A673 (cell line): ENCODE results near the gene EIF3F. TPM values are rescaled to one million over a fixed set of nuclear protein-coding genes. Genes with fewer than 3 reads are reported as not detected.

Experiments used
- BruUV-seq: library from RNA; stranded (reverse); fragments of 400-500 nt; replicated peaks from 2 replicates; lab custom pipeline; 2021; lab: Mats Ljungman, UMichigan
- CTCF ChIA-PET: fragments of 300-600 bp; sonication (Branson Sonifier 250); formaldehyde crosslinking; loops from one replicate; lab custom pipeline; 2022; ENCODE audit warnings: antibody characterized with exemption; lab: Charles Lee
- POLR2A ChIA-PET: fragments of 300-600 bp; sonication (Branson Sonifier 250); formaldehyde crosslinking; loops from one replicate; lab custom pipeline; 2022; ENCODE audit warnings: antibody characterized with exemption; ENCODE audit not compliant: low non-redundant PET; lab: Charles Lee
- DNase-seq: peaks from one replicate; pipeline ENCODE4 v3.0.0-alpha.2; 2015; ENCODE audit warnings: low spot score
- H3K27ac ChIP-seq: fragments of 200-600 bp; sonication (generic); 2 replicates; pipeline ENCODE4 v1.5.1; 2016; ENCODE audit warnings: mixed run types, low read depth, mild to moderate bottlenecking, mixed read lengths, antibody characterized with exemption, low read length; ENCODE audit not compliant: poor library complexity, severe bottlenecking
- H3K27me3 ChIP-seq: fragments of 200-600 bp; sonication (generic); replicated peaks from 2 replicates; pipeline ENCODE4 v1.6.1; 2017; ENCODE audit warnings: mixed run types, low read depth, mild to moderate bottlenecking, mixed read lengths, antibody characterized with exemption, low read length; ENCODE audit not compliant: insufficient read depth, poor library complexity
- H3K36me3 ChIP-seq: fragments of 200-600 bp; sonication (generic); 2 replicates; pipeline ENCODE4 v1.6.1; 2016; ENCODE audit warnings: mixed run types, mild to moderate bottlenecking, mixed read lengths, antibody characterized with exemption, low read length; ENCODE audit not compliant: insufficient read depth, poor library complexity, severe bottlenecking
- H3K4me1 ChIP-seq: fragments of 200-600 bp; sonication (generic); 2 replicates; pipeline ENCODE4 v1.6.1; 2017; ENCODE audit warnings: mixed run types, mild to moderate bottlenecking, mixed read lengths, antibody characterized with exemption, low read length; ENCODE audit not compliant: insufficient read depth, poor library complexity, severe bottlenecking
- H3K4me3 ChIP-seq: fragments of 200-600 bp; sonication (generic); 2 replicates; pipeline ENCODE4 v1.5.1; 2016; ENCODE audit warnings: low read depth, mixed run types, mild to moderate bottlenecking, mixed read lengths, low read length; ENCODE audit not compliant: poor library complexity, severe bottlenecking
- H3K9me3 ChIP-seq: fragments of 200-600 bp; sonication (generic); 2 replicates; pipeline ENCODE4 v1.6.1; 2016; ENCODE audit warnings: mixed run types, low read depth, mild to moderate bottlenecking, mixed read lengths, antibody characterized with exemption, low read length; ENCODE audit not compliant: poor library complexity, severe bottlenecking
- CTCF ChIP-seq: fragments of 300-800, 200-600 bp; sonication (generic); conservative IDR thresholded peaks from 2 replicates; pipeline ENCODE4 v1.5.1; 2017; ENCODE audit warnings: low read depth, mild to moderate bottlenecking, antibody characterized with exemption, low read length, moderate library complexity, mixed read lengths
- EZH2 ChIP-seq: fragments of 200-600 bp; sonication (generic); IDR thresholded peaks from 2 replicates; pipeline ENCODE4 v1.6.1; 2017; ENCODE audit warnings: borderline replicate concordance, low read depth, mild to moderate bottlenecking, mixed read lengths, antibody characterized with exemption, low read length; ENCODE audit not compliant: poor library complexity, severe bottlenecking
- intact Hi-C: fragments of 100-400 bp; cut with micrococcal nuclease; formaldehyde crosslinking; loops from one replicate; pipeline ENCODE4 v1.10.0; 2022; ENCODE audit not compliant: unreplicated experiment
- total RNA-seq: library from RNA; stranded (reverse); gene quantifications from 2 replicates; pipeline ENCODE4 v1.2.3, GENCODE V29; 2021

EIF3F gene
- total RNA-seq, 1 experiment from 2014 or later = 151 TPM

DNA sequence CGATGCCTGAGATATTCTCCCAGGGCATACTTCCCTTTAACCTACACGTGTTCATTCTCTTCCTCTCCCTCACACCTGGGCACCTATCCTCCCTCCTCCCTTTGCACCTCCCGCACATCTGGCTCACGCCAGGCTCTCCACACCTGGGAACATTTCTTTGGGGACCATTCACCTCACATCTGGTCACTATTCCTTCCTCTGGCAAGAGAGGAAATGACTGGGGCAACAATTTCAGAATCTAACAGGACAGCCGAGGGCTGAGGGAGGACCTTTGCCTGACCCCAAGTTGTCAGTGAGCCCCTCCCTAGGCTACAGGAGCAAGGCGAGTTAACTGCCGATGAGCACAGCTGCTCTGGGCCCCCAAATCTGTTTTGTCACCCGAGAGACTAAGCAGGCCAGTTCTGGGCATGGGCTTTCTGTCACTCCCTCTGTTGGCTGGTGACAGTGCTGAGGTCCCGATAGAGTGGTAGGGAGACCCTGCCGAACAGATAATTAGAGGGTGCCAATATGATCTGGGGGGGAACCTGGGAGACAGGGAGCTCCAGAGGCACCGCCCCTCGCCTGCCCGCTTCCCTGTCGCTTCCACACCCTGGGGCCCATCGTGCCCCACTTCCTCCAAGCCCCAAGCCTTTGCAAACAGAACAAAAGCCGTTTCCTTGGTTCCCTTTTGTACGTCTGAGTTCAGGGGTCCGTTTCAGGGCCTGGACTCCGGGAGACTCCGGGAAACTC, 45.6 kb downstream of the EIF3F start:
- BruUV-seq = no TSS peak
- peaks cover 11% of the 10 kb centered on the region for H3K27me3 ChIP-seq
- TF ChIP-seq CTCF (no peak), EZH2 (no peak)
- ChIA-PET CTCF (interaction anchor here (0.5 to 2.7 kb wide), 7 partner anchors 25 to 67 kb away, joined by 3 to 20 read pairs (median 3); no protein-coding TSS in a partner anchor), POLR2A (no interaction called here)
- no peak for DNase-seq
- H3K4me3 ChIP-seq = no peak overlapping the region
- no peaks in the 10 kb centered on the region for H3K36me3 ChIP-seq
- H3K4me1 ChIP-seq = no peaks in the 10 kb centered on the region
- H3K27ac ChIP-seq = no peak overlapping the region
- intact Hi-C loops = loop anchor here (2.0 to 5.0 kb wide), 2 partner anchors 40 to 66 kb away; no protein-coding TSS in a partner anchor
- H3K9me3 ChIP-seq = no peaks in the 10 kb centered on the region

DNA sequence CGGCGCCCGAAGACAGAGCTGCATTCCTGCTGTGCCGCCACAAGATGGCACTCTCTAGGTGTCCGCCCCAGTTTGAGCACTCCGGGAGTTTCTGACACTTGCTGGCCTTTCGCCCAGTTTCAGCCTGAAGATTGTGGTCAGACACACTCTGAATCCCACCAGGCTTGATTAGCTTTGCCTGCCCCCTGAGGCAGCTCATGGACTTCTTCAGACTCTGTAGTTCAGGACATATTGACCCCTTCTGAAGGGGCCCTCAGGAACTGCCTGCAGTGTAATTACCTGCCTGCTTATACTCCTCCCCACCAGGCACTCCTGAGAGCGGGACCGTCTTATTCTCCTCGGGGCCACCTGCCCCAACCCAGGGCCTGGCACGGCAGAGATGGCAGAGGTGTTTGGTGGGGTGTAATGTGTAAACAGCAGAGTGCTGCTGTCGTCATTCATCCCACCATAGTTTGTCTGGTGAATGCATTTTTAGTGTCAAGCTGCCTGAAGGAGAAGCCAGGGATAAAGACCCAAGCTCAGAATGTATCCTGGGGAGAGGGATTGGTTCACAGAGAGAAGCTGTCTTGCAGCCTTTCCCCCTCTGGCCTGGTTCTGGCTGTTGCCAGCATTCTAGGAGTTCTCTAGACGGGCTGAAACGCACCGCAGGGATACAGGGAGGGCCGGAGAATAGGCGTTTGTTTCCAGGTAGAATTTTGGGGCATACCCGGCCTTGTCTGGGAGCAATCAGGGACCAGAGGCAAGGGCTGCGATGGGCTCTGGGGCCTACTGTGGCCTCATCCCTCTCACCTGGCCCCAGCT, 46.4 kb downstream of the EIF3F start:
- CTCF ChIA-PET = interaction anchor here (0.5 to 2.7 kb wide), 7 partner anchors 25 to 66 kb away, joined by 3 to 20 read pairs (median 3); no protein-coding TSS in a partner anchor
- POLR2A ChIA-PET = no interaction called here
- Histone ChIP-seq H3K4me1 (no peaks in the 10 kb centered on the region), H3K27ac (no peak overlapping the region), H3K9me3 (no peaks in the 10 kb centered on the region), H3K4me3 (no peak overlapping the region), H3K36me3 (no peaks in the 10 kb centered on the region), H3K27me3 (peaks cover 5% of the 10 kb centered on the region)
- intact Hi-C loops = loop anchor here (2.0 to 5.0 kb wide), 2 partner anchors 39 to 65 kb away; no protein-coding TSS in a partner anchor
- BruUV-seq = no TSS peak
- peak; percentile 70 for DNase-seq
- TF ChIP-seq CTCF (peak; percentile 80), EZH2 (no peak)

DNA sequence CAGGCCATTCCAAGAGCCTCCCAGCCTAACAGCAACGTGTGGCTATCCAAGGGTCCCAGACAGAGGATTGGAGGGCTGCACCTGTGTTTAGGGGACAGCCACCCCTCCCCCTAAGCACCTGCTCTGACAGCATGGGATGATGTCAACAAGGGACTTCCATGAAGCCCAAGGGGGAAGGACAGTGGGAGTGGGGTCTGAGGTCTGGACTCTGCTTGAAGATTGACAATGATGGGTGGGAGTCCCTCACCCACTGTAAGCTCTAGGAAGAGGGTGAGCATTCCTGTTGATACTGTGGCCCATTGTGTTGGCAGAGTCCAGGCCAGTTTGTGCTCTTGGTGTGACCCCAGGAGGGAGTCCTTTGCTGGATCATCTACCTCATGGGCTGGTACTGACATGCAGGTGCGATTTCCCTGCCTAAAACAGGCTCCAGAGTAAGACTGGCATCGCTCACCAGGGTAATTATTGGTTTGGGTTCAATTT, 47.0 kb downstream of the EIF3F start:
- TF ChIP-seq CTCF (no peak), EZH2 (no peak)
- H3K27ac ChIP-seq = no peak overlapping the region
- no peaks in the 10 kb centered on the region for H3K36me3 ChIP-seq
- ChIA-PET CTCF (interaction anchor here (1.9 to 2.7 kb wide), 2 partner anchors 56 to 66 kb away, joined by 19 to 20 read pairs; no protein-coding TSS in a partner anchor), POLR2A (no interaction called here)
- no peaks in the 10 kb centered on the region for H3K4me1 ChIP-seq
- no peaks in the 10 kb centered on the region for H3K9me3 ChIP-seq
- intact Hi-C loops = loop anchor here (5.0 kb wide), 1 partner anchor 38 kb away; no protein-coding TSS in a partner anchor
- no peaks in the 10 kb centered on the region for H3K27me3 ChIP-seq
- BruUV-seq = no TSS peak
- H3K4me3 ChIP-seq = no peak overlapping the region
- no peak for DNase-seq
